ENCODE data around the gene CCNQ.
"Not testable (repeated sequence)": the region's sequence is repeated elsewhere in the genome, so short reads cannot be mapped to it uniquely, and the experiment has no call there.

CCNQ gene

DNA sequence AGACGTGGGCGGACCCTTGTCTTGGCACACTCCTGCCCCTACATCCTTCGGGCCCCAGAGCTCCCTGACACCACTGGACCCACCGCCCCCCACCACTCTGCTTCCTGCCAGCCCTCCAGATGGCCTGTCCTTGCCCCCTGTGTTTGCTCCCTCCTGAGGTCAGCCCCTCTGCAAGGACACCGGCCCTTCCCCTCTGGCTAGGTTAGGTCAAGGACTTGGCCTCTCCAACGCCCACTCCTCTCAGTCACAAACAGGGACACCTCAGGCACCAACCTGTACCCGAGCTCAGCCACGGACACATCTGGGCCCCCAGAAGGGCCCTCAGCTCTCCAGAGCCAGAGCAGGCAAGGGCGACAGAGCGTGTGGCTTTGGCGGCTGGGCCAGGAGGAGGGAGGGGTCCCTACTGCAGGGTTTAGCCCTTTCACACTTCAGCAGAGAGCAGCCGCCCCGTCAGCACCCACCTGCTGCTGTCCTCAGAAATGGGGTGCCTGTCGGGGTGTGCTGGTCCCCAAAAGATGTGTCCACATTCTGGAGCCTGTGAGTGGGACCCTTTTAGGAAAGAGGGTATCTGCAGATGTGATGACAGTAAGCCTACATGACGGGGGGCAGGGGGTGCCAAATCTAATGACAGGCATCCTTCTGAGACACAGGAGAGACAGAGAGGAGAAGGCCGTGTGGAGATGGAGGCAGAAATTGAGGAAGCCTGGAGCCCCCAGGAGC lies 24.5 kb upstream of the CCNQ start:
- DNase-seq (ENCODE audit: low spot score): no peak

DNA sequence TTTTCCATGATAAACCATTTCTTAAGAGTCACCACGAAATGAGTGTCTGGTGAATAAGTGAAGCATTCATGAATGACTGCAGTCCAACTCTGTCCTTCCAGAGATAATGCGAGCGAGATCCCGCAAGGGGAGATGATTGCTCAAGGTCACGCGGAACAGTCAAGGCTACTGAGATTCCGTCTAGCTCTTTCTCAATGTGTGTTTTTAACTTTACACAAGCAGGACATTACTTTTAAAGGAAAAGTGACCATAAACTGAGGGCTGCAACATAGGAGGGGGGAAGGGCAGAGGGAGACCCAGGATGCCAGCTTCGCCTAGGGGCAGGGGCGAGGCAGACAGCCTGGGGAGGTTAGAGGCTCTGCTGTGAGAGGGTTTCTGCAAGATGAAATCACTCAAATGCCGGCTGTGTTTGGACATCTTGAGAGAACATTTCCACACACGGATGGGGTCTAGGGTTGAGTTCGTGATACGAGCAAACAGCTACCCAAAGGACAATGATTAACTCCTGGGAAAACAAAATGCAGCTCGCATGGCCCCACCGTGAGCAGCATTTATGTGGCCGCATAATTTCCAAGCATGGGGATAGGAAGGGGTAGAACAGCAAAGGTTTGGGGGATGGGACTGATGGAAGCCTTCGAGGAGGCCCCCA lies 23.8 kb upstream of the CCNQ start:
- DNase-seq (ENCODE audit: low spot score): no peak

DNA sequence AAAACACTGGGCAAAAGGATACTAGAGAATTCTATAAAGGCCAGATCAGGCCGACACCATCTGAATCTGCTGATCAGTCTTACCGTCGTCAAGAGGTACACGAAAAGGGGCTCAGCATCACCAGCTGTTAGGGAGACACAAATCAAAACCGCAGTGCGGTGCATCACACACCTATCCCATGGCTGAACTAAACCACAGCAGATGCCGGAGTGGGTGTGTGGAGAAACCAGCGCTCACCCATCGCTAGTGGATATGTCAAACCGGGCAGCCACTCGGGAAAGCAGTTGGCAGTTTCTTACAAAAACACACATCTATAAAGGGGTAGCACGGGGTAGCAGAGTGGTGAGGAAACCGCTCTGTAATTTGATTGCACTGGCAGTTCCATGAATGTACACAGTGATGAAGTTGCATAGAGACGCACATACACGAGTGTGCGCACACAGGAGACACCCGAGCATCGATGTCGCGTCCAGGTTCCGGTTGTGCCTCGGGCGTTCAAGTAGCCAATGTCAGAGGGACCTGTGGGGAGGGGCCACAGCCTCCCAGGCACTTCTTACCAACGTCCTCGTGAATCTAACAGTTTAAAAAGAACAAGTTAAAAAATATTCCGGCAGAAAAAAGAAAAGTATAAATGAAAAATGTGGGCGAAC lies 23.1 kb upstream of the CCNQ start:
- no peak for DNase-seq (ENCODE audit: low spot score)

DNA sequence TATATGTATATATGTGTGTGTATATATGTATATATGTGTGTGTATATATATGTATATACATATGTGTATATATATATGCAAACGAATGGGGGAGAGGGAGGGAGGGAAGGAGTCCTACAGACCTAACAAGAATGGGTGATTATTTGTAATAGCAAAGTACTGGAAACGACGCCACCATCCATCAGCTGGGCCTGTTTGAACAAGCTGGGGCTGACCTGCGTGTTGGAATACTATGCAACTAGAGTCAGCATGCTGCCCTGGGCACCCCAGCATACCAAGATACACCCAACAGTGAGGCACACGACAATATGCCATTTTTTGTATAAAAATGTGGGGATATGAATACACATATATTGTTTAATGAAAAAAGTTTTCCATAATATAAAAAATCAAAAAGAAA lies 21.6 kb upstream of the CCNQ start:
- no peak for DNase-seq (ENCODE audit: low spot score)

DNA sequence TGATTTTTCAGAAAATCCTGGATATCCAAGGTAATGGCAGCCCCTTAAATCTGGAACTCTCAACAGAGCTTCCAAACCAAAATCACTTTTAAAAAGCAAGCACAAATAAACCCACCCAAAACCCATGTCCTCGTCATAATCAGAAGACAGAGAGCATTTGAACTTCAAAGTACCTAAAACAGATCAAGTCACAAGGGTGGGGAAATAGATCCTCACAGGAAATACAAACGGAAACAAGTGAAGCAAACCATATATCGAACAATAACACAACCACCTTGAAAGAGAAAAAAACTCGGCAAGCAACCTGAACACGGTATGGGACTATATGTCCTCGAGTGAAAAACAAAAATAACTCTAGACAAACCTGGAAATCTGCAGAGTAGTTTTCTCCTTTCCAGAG lies 15.9 kb upstream of the CCNQ start:
- no peak for DNase-seq (ENCODE audit: low spot score)

DNA sequence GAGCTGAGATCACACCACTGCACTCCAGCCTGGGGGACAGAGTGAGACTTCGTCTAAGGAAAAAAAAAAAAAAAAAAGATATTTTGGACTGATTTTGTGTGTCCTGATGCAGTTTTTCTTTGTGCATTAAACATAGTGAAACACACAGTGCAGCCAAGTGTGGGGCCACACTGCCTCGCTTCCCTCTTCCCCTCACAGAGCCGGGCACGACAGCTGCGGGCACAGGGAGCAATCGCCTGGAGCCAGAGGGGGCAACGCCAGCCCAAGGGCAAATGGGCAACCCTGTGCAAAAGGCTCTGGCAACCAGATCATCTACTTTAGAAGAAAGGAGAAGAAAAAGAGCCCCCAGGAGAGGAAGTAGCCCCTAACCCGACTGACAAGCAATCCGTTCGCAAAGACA lies 13.5 kb upstream of the CCNQ start:
- no peak for DNase-seq (ENCODE audit: low spot score)

DNA sequence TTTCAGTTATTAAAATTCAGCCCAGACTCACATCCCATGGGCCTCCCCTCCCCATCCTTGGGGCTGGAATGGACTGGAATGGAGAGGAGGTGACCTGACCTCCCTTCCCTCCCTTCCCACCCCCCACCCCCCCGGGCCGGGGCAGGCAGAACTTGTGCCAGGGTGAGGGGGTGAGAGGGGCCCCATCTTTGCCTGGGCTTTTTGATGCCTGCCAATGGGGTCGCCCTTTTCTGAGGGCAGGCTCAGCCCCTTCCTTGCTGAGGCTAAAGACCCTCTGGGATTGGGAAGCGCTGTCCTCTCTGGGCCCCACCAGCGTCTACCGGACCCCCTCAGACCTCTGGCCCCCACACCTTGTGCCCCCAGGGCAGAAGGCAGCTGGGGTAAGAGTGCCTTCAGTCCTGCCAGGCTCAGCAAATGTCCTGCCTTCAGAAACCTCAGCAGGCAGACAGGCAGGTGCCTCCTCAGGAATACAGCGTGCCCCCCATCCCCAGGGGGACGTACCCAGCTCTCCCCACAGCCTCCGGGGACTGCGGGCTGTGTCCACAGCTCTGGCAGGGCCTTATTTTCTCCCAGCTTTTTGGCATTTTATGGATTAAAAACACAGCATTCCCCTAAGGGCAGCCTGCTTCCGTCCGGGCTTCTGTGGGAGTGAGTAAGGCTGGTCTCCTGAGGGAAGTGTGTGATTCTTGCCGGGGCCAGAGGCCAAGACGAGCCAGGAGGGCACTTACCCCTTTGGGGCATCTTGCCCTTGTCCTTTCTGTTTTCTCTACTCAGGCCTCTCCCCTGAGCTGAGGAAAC lies 12.6 kb upstream of the CCNQ start:
- no peak for DNase-seq (ENCODE audit: low spot score)

DNA sequence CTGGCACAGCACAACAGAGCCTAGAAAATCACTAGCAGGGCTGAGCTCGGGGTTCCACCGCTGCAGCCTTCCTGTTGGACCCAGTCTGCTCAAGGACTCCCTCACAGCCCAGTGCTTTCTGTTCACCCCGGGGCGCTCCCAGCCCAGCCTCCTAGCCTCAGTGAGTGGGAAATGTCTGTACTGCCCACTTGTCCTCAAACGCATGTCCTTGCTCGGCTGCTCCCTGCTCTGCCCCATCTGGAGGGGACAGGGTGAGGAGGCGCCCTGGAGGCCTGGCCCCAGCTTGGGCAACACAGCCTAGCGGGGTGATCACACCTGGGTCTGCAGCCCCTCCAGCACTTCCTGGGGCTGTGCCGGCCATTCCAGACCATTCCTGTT lies 11.9 kb upstream of the CCNQ start:
- no peak for DNase-seq (ENCODE audit: low spot score)

DNA sequence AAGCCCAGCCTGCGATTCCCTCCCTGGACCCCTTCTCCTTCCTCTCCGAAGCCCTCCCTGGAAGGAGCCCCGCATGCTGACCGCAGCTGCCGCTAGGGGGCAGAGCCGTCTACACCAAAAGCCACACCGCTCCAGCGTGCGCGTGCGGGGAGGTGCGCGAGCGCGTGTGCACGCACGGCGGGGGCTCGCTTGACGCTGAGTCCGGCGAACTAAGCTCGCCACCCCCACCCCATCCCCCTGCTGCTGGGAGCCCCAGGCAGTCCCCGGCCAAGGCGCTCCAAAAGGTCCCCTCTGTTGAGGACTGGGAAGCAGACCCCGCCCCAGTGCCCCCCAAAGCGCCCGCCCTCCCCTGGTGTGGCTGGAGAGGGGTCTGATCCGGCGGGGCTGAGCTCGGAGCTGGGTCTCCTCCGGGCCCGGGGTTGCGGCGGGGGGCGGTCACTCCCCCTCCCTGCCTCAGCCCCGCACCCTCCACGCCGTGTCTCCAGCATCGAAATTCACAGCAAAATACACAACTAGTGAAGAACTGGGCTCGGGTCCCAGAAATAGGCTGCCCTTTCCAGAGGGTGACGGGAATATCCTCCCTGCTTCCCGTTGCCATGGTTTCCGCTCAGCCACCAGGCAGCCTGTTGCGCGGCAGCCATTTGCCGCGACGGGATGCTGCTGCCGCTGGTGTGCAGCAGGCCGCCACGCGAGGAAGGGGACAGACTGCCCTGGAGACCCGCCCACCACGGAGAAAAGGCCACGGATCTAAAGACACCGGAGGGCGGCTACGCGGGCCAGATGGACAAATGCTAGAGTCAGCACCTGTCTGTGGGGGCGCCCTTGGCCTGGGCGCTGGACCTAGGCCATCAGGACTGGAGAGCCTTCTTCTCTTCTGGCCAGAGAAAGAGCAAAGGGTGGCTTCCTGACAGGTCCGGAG lies 11.2 kb upstream of the CCNQ start:
- DNase-seq (ENCODE audit: low spot score): peak; percentile 52

DNA sequence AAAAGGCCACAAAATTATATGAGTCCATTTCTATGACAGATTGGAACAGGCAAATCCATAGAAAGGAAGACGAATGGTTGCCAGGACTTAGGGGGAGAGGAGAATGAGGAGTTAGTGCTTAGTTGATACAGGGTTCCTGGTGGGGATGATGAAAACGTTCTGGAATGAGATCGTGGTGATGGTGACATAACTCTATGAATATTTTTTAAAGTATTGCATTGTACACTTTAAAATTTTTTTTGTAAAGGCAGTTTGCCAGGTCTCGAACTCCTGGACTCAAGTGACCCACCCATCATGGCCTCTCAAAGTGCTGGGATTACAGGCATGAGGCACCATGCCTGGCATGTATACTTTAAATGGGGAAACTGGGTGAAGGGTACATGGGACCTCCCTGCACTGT lies 9.9 kb upstream of the CCNQ start:
- DNase-seq (ENCODE audit: low spot score): no peak

DNA sequence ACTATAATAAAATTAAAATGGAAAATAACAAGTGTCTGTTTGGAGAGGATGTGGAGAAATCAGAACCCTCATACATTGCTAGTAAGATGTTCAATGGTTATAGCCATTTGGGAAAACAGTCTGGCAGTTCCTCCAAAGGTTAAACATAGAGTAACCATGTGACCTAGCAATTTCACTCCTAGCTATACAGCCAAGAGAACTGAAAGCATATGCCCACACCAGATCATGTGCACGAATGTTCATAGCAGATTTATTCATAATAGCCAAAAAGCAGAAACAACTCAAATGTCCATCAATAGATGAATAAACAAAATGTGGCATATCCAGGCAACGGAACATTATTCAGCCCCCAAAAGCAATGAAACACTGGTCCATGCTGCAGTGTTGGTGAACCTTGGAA lies 9.4 kb upstream of the CCNQ start:
- no peak for DNase-seq (ENCODE audit: low spot score)

DNA sequence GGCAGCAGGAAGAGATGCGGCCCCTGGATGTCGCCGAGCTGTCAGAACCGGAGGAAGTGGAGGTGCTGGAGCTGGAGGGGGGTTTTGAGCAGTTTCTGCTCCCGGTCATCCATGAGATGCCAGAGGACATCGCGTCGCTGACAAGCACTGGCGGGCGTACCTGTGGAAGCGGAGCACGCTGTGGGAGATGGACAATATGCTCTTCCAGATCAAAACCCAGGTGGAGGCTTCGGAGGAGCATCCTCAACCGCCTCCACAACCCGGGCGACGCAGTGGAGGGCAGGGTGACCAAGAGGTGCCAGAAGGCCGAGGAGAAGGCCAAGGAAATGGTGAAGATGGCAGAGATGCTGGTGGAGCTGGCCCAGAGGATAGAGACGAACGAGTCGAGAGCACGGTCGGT lies 7.6 kb upstream of the CCNQ start:
- no peak for DNase-seq (ENCODE audit: low spot score)

DNA sequence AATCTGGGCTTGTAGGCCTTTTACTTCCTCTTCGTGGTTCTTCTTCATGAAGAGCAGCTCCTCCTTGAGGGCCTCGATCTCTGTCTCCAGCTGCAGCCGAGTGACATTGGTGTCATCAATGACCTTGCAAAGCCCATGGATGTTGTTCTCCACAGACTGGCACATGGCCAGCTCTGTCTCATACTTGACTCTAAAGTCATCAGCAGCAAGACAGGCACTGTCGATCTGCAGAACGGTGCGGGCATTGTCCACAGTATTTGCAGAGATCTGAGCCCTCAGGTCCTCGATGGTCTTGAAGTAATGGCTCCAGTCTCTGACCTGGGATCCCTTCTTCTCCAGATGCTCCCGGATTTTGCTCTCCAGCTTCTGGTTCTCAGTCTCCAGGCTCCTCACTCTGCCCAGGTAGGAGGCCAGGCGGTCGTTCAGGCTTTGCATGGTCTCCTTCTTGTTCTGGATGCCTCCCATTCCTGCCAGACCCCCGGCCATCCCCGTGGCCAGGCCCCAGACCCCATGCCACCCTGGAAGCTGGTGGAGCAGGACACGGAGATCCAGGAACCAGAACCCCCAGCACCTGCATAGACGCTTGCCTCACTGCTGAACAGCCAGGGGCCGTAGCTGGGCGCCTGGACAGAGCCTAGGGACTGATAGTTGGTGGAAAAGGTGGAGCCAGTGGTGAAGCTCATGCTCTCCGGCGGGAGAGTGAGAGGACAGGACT lies 5.9 kb upstream of the CCNQ start:
- DNase-seq (ENCODE audit: low spot score): not testable (repeated sequence)

DNA sequence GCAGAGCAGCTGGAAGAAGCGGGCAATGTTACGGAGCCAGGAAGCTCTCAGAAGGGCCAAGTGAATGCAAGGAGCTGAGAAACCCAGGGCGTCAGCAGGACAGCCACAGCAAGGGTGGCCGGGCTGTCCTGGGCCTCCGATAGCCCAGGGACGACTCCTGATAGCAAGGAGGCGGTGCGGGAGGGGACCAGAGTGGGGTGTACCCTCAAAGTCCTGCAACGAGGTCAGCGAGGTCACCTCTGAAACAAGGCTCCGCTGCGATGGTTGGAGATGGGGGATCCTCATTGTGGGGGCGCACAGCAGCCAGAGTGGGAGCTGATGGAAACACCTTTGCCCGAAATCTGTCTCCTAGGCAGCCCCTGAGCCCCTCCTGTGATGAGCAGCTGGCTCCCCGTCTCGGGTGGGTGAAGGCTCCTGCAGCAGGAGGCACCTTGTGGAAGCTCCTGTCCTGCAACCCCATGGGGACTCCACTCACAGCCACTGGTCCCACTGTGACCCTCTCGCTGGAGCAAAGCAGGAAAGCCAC lies 4.3 kb upstream of the CCNQ start:
- no peak for DNase-seq (ENCODE audit: low spot score)

DNA sequence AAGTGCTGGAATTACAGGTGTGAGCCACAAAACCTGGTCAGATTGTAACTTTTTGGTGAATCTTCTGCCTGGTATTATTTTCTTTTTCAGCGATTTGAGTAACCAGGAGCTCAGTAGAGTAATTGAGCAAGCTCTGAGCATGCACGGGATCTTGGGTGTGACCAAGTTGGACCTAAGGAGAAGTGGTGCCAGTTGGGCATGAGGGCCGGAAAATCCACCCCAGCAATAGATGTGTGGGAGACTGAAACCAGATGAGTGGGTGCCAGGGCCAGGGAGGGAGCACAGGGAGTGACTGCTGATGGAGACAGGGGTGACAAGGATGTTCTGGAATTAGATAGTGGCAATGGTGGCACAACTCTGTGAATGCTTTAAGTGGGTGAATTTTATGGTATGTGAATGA lies 3.7 kb upstream of the CCNQ start:
- no peak for DNase-seq (ENCODE audit: low spot score)

DNA sequence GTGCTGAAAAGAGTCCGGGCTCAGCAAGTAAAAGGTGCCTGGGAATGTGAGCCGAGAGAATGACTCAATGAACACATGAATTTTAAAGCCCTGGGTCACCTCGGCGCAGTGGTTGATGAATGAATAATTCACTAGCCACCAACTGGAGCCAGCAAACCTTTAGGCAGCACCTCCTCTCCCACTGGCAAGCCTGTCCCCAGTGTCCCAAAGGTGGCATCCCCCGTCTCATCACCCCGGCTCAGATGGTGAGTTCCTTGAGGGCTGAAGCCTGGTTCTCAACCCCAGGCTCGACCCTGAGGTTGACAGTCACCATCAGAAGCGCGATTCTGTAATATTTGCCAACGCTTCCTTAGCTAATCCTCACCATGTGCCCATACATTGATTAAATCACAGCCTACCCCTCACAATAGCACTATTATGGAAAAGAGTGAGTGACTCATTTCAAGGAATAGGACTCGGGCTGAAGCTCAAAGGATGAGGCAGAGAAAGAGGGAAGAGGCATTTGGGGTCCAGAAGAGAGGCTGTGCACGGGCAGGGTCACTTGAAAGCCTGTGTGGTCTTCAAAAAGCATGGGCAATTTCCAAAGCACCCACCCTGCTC lies 2.7 kb upstream of the CCNQ start:
- no peak for DNase-seq (ENCODE audit: low spot score)

DNA sequence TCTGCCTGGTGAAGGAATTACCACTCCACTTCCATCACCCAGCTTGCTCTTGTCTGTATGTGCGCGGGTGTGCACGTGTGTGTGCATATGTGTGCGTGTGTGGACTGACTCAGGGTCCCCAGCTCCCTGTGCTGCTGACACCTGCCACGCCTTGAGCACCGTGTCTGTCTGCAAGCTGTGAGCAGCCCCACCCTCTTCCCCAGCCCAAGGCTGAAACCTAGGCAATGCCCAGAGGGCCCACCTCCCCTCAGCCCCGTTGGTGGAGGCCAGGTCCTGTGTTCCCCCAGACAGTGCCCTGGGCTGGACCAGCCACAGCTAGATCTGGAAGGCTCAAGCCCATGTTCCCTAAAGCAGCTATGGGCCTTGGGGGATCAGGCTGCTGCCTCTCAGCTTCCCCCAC lies 2.0 kb upstream of the CCNQ start:
- no peak for DNase-seq (ENCODE audit: low spot score)

DNA sequence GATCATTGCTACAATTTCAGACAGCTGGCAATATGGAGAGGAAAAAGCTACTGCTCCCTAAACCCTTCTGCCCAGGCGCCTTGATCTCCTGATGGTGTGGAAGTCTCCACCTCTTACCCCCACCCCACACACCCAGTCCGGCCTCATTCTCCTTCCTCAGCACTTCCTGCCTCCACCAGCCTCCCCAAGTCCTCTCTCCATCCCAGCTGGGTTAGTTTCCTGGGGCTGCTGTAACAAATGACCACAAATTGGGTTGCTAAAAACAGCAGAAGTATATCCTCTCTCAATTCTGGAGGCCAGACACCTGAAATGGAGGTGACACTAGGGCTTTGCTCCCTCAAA lies 1.1 kb upstream of the CCNQ start:
- no peak for DNase-seq (ENCODE audit: low spot score)

DNA sequence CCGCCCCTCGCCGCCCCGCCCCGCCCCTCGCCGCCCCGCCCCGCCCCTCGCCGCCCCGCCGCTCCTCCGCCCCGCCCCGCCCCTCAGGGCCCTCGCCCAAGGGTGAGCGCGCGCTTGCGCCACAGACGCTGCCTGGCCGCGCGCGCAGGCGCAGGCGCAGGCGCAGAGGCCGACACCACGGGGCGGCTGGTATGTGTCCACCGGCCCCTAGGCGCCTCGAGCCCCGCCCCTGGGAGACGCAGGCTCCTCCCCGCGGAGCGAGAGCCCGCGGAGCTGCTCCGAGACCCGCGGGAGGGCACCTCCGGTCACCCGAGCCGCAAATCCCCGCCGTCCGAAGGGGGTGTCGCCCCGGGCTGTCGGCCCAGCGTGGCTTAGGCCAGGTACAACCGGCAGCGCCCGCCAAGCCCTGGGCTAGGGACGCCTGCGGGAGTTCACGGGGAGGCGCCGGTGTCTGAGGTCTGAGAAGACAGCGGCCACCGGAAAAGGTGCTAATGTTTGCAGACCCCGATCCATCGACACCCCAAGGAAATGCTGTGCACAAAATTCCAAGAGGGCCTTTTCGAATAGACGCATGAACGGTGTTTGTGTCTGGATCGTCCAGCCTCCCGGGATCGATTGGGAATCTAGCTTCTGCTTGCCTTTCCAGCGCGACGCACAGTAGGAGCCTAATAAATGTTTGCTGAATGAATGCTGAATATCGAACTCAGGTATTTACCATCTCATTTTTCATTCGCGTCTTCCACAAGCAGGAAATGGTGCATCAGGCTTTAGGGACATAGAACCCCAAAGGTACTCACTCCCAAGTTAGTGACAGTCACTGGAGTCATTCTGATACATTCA lies 473 bp upstream of the CCNQ start:
- DNase-seq (ENCODE audit: low spot score): peak; percentile 95
